GM13976 (cell line): ENCODE results near the gene GPR55.
A peak's percentile ranks its signal among the peaks of the same experiment; 100 is the strongest.
"Not testable (repeated sequence)": the region's sequence is repeated elsewhere in the genome, so short reads cannot be mapped to it uniquely, and the experiment has no call there.

Experiments used
- DNase-seq: peaks from one replicate; pipeline ENCODE4 v3.0.0; 2012; ENCODE audit warnings: low spot score
- in situ Hi-C: fragments of 300-500 bp; cut with MboI; formaldehyde crosslinking; loops from one replicate; pipeline ENCODE4 v1.12.0; 2022; ENCODE audit warnings: low sequenced_read_pairs, mixed read lengths, inconsistent platforms; ENCODE audit not compliant: unreplicated experiment
- TF ChIP-seq, protein P1 (sequence below): IDR thresholded peaks from 2 replicates; pipeline ENCODE4 v1.5.1; 2012; ENCODE audit warnings: borderline replicate concordance, mild to moderate bottlenecking; ENCODE audit not compliant: insufficient read depth; ENCODE audit errors: extremely low read depth, missing control alignments, control extremely low read depth

Gene GPR55, protein sequence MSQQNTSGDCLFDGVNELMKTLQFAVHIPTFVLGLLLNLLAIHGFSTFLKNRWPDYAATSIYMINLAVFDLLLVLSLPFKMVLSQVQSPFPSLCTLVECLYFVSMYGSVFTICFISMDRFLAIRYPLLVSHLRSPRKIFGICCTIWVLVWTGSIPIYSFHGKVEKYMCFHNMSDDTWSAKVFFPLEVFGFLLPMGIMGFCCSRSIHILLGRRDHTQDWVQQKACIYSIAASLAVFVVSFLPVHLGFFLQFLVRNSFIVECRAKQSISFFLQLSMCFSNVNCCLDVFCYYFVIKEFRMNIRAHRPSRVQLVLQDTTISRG

DNA sequence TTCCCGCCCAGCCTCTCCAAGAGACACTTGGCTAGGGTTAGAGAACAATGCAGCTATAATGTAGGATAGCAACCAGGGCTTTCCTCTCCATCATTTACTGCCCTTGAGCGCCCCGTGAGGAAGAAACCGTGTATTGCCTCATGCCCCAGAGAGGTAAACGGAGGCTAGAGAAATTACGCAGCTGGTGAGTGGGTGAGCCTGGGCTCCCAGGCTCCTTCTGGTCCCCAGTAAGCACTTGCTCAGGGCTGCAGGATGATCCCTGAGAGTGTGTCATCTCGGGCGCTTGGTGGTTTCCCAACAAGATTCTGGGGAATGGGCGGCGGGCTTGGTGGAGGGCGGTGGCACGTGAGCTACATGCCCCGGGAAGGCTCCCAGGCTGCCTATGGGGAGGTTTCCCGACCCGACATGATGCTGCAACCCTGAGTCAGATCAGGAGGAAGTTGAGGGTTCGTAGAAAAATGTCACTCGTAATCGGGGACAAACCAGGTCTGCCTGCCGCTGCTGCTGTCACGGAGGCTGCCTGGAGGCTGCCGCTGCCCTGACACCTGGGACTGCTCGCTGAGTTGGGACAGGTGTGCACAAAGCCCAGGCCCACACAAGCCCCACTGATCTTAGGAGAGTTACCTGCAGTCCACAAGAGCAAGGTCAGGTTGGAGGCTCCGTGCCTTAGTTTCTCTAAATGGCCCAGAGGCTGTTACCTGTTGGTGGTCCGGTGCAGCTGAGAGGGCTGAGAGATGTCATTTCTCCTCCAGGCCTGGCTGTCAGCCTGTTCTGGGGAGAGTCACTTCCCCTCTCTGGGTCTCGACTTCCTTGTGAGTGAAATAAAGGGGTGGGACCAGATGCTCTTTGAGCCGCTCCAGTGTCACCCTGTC is at the start of gene GPR55:
Gene GPR55 (minus strand): TSS at position 773 of the 872 bp plus-strand sequence. CDS start 14,280 bp downstream, outside the sequence.
- TF ChIP-seq, protein P1, sequence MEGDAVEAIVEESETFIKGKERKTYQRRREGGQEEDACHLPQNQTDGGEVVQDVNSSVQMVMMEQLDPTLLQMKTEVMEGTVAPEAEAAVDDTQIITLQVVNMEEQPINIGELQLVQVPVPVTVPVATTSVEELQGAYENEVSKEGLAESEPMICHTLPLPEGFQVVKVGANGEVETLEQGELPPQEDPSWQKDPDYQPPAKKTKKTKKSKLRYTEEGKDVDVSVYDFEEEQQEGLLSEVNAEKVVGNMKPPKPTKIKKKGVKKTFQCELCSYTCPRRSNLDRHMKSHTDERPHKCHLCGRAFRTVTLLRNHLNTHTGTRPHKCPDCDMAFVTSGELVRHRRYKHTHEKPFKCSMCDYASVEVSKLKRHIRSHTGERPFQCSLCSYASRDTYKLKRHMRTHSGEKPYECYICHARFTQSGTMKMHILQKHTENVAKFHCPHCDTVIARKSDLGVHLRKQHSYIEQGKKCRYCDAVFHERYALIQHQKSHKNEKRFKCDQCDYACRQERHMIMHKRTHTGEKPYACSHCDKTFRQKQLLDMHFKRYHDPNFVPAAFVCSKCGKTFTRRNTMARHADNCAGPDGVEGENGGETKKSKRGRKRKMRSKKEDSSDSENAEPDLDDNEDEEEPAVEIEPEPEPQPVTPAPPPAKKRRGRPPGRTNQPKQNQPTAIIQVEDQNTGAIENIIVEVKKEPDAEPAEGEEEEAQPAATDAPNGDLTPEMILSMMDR, result peak; percentile 64
- peak; percentile 80 for DNase-seq
- in situ Hi-C loops, result no loop called here

- TF ChIP-seq, protein P1, result no peak
- in situ Hi-C loops, result no loop called here
- DNase-seq, result peak; percentile 83
These were observed 49.3 kb upstream of the GPR55 start for GRCh38 chr2:230974096-230974913.

DNA sequence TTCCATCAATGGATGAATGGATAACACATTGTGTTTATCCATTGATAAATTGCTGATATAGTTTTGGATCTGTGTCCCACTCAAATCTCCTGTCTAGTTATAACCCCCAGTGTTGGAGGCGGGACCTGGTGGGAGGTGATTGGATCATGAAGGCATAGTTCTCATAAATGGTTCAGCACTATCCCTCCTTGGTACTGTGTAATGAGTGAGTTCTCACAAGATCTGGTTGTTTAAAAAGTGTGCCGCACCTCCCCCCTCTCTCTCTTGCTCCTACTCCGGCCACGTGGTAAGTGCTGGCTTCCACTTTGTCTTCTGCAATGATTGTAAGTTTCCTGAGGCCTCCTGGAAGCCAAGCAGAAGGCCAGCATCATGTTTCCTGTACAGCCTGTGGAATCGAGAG is 47.0 kb upstream of the GPR55 start:
- no peak for DNase-seq
- in situ Hi-C loops, result no loop called here
- TF ChIP-seq, protein P1, result no peak

DNA sequence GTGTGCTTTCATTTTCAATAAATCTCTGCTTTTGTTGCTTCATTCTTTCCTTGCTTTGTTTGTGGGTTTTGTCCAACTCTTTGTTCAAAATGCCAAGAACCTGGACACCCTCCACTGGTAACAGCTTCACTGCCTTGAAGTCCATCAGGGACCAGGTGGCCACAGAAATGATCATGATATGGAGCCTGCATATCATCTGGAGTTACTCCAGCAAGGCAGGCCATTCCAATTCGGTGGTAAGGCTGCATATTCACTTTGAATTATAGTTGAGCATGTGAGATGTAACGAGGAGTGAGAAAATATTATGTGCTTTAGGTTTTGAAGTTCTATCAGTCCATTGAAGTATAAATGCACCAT is 44.6 kb upstream of the GPR55 start:
- in situ Hi-C loops, result no loop called here
- DNase-seq, result no peak

GRCh38 chr2:230968921-230969658 is 44.0 kb upstream of the GPR55 start:
- in situ Hi-C loops, result no loop called here
- no peak for DNase-seq
- TF ChIP-seq, protein P1, result no peak

More for the DNA sequence above, 44.6 kb upstream of the GPR55 start:
- TF ChIP-seq, protein P1, result no peak

GRCh38 chr2:230968314-230968713 is 43.3 kb upstream of the GPR55 start:
- DNase-seq, in situ Hi-C loops: not testable (repeated sequence)
